Activated T-cell treated with anti-CD3 and anti-CD28 coated beads for 4 hours (primary cell): Measurements from ENCODE around the gene SLC4A8.
A peak's percentile ranks its signal among the peaks of the same experiment; 100 is the strongest.

Source experiments
- DNase-seq: peaks from one replicate; pipeline ENCODE4 v3.0.0-alpha.2; 2020

SLC4A8 gene

DNA sequence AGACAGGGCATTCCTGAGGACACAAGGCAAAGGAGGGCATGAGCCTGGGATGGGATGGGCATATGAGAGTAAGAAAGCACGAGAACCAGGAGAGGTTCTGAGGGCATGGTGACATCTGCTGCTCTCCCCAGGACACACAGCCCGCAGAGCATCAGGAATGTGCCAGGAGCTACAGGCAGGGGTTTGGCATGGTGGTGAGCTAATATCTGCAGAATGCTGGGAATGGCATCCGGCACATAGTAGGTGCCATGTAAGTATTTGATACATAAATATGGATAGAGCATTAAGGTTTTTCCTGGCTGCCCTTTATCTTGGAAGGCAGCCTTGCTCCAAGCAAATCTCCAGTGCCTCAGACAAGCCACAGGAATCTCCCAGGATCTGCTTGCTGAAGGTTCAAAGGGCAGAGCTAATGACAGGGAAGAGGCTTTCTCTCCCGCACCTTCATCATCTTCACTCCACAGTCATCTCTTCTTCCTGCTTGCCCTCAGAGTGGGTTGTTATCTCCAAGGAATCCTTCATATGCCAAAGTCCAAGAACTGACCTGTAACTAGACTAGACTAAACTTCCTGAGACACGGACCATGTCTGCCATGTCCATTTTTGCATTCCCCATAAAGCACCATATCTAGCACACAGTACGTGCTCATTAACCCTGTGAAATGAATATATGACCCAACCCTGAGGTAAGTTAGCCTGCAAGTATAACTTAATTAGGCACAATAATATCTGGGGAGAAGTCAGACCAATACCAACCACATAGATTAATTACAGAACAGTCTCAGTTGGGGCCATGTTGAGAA is 104.4 kb downstream of the SLC4A8 start:
- DNase-seq, result no peak

DNA sequence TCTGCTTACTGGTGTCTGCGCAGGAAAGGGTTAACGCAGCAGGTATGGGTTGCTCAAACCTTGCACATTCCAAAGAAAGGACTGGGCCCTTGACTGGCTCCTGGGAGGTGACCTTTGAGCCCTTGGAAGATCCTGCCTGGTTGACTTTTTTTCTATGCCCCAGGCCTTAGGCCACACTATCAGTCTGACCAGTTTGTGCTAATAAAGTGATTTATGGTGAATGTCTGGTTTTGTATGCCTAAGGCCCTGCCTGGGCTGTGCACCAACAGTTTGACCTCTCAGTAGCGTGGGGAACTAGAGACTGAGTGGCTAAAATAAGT is 105.0 kb downstream of the SLC4A8 start:
- DNase-seq, result no peak

GRCh38 chr12:51530208-51530607 is 105.6 kb downstream of the SLC4A8 start:
- no peak for DNase-seq

DNA sequence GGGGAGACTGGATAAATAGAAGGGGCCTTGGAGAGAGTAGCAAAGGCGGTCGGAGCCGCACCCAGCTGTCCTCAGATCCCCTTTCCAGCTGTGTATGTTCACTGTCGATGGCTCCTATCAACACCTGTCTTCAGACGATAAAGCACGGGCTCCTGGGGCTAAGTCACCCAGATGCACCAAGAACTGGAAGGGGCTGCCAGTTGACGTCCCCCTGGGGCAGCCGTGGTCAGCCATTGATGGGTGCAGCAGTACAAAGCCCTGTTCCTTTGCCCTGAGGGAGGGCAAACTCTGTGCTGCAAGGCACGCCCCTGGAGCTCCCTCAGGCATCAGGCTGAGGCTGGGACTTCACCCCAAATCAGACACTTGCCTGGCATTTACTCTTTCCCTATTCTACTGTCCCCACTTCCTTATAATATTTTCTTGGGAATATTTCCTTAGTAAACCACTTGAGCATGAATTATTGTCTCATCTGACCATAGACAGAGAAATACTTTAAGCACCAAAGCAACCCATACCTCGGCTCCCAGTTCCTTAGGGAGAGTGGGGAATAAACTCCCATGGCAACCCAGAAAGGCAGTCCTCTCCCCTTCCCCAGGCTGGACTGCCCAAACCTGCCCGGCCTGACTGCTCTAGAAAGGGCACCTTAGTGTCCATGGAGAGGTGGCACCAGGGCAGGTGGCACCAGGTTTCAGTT is 106.8 kb downstream of the SLC4A8 start:
- no peak for DNase-seq

- DNase-seq, result peak; percentile 69
Observed at GRCh38 chr12:51531978-51532497, 107.4 kb downstream of the SLC4A8 start.

- DNase-seq, result no peak
Observed at GRCh38 chr12:51533799-51534198, 109.2 kb downstream of the SLC4A8 start.

DNA sequence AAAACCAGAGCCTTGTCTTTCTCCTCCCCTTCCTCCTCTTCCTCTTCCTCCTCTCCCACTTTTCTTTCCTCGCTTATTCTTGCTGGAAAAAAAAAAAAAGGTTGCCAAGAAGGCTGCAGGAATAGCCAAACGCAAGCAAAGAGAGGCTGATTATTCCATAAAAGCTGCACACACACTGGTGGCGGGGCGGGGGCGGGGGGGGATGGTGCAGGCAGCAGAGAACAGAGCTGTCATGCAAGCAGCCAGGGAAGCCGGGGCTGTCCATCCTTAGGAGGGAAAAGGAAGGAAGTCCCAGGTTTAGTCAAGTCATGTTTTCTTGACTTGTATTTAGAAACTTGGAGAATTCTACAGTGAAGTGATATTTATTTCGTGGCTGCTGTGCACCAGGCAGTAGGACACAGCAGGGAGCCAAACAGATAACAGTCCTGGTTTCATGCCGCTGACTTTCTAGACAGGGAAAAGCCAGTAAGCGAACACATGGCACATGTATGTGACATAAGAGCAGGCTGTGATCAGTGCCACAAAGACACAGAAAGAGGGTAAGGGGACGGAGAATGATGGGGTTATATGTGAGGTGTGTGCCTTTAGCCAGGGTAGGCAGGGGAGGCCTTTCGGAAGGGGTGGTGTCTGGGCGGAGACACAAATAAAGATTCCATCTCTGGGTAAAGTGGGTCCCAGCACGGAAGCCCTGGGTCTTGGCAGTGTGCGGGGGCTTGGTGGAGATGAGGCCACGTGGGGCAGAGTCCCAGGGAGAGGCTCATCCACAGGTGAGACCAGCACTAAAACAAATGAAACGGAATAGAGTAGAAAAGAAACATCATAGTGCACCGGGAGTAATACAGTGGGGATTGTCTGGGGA is 109.8 kb downstream of the SLC4A8 start:
- no peak for DNase-seq

DNA sequence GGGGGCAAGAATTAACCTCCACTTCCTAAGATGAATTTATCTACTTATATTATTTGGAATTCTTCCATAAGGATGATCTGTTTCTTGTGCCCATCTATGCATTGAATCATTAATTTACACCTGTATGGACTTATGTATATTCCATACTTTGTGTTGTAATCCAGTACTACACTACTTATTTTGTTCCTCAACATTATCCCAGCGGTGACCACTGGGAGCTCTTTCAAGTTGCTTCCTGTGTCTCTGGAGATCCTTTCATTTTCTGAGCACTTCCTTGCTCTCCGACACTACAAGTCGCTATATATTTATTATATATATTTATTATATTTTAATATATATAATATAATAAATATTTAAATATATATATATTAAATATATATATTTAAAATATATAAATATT is 111.5 kb downstream of the SLC4A8 start:
- no peak for DNase-seq

DNA sequence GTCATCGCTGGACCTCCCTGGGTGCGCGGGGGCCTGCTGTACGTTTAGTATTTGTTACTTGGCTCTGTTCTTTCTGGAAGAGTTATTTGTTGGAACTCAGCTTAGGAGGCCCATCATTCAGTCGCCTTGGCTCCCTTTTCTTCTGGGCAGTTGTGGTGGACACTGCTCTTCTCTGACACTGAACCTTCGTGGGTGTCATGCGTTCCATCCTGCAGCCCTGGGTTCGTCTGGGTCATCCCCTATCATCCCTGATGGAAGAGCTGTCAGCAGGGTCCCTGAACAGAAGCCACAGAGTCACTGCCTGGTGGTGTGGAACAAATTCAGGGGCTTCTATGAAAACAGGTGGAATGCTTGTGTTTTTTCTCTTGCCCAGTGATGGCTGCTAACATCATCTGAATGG is 113.5 kb downstream of the SLC4A8 start:
- no peak for DNase-seq

DNA sequence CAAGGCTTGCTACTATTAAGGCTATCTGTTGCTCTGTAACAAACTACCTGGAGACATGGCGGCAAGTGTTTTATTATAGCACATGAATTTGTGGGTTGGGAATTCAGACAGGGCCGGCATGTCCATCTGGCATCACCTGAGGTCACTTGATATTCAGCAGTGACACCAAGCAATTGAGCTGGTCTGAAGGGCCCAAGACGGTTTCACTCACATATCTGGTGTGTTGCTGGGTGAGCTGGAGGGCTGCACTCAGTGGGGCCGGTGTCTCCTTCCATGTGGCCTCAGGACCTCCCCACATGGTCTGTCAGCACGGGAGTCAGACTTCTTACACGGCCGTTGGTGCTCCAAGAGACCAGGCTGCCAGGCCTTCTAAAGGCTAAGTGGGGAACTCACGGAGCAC is 114.0 kb downstream of the SLC4A8 start:
- DNase-seq, result no peak

DNA sequence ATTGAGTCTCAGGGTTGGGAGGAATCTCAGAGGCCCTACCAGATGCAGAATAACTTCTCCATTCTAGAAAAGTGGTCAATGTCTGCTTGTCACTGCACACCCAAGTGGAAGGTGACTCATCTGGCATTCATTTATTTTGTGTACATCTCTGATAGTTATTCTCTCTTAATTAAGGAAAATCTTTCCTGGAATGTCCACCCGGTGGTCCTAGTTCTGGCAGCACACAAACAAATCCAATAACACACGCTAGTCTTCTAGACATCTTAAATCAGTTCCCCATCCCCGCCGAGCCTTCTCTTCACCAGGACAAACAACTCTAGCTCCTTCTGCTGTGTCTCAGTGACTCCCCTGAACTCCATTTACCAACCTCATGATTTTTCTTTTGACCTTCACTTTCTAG is 116.4 kb downstream of the SLC4A8 start:
- DNase-seq, result no peak

GRCh38 chr12:51546097-51546496 is 121.5 kb downstream of the SLC4A8 start:
- DNase-seq, result no peak

DNA sequence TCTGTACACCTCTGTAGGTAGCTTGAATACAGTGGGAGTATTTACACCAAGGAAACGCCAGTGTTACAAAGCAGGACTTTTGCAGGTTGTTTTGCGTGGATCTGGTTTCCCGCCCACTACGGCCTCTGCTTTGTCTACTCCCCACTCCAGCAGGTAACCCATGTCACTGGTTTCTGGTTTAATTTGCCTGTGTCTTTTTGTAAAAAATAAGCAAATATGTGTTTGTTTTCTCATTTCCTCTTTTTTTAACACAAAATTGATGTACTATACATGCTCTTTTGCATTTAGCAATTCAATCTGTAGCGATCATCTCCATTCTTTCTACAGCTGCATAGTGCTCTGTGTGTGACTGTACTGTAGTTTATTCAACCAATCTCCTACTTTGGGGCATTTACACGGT is 123.0 kb downstream of the SLC4A8 start:
- no peak for DNase-seq

DNA sequence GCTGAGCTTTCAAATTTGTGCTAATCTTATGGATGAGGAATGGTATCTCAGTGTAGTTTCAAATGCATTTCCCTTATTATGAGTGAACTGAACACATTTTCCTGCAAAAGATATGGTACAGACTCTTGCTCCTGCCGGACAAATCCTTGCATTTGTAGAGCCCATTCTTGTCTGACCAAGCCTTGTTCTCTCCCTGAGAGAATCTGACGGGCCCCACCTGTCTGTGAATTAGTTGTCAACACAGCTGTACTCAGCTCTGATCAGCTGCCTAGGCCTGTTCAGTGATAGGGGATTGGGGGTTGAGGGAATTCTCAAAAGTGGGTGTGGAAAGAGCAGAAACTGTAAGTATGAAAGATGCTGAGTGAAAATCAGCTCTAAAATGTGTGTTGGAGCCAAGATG is 123.6 kb downstream of the SLC4A8 start:
- DNase-seq, result no peak

- no peak for DNase-seq
Observed at GRCh38 chr12:51549637-51550036, 125.0 kb downstream of the SLC4A8 start.
